ENCODE data around the gene RNASEH2A. TPM values are rescaled to one million over a fixed set of nuclear protein-coding genes. Genes with fewer than 3 reads are reported as not detected.
"Not testable (repeated sequence)": the region's sequence is repeated elsewhere in the genome, so short reads cannot be mapped to it uniquely, and the experiment has no call there.

RNASEH2A gene
- total RNA-seq, 1 donor from 2014 or later: 62.7 TPM

- no peak for DNase-seq (ENCODE audit: low read depth)
- no peak overlapping the region for H3K4me3 ChIP-seq (ENCODE audit: low read depth, low read length)
- no peak for TF ChIP-seq CTCF (conservative IDR thresholded peaks at IDR 0.05; ENCODE audit: low read depth, low read length)
These were observed 32.7 kb downstream of the RNASEH2A start for GRCh38 chr19:12838886-12839756.

GRCh38 chr19:12840091-12841079 lies 34.0 kb downstream of the RNASEH2A start:
- peak; percentile 20 for DNase-seq (ENCODE audit: low read depth)
- peak overlapping the region; percentile 40 for H3K4me3 ChIP-seq (ENCODE audit: low read depth, low read length)
- no peak for TF ChIP-seq CTCF (conservative IDR thresholded peaks at IDR 0.05; ENCODE audit: low read depth, low read length)

- TF ChIP-seq CTCF (conservative IDR thresholded peaks at IDR 0.05; ENCODE audit: low read depth, low read length): no peak
- no peak for DNase-seq (ENCODE audit: low read depth)
- H3K4me3 ChIP-seq (ENCODE audit: low read depth, low read length): peak overlapping the region; percentile 40
These were observed 34.7 kb downstream of the RNASEH2A start for GRCh38 chr19:12841094-12841493.

GRCh38 chr19:12842511-12842910 lies 36.1 kb downstream of the RNASEH2A start:
- no peak for DNase-seq (ENCODE audit: low read depth)
- no peak for TF ChIP-seq CTCF (conservative IDR thresholded peaks at IDR 0.05; ENCODE audit: low read depth, low read length)
- H3K4me3 ChIP-seq (ENCODE audit: low read depth, low read length): no peak overlapping the region

- H3K4me3 ChIP-seq (ENCODE audit: low read depth, low read length): no peak overlapping the region
- TF ChIP-seq CTCF (conservative IDR thresholded peaks at IDR 0.05; ENCODE audit: low read depth, low read length): no peak
- DNase-seq (ENCODE audit: low read depth): no peak
These were observed 36.9 kb downstream of the RNASEH2A start for GRCh38 chr19:12843328-12843727.

GRCh38 chr19:12843999-12844732 lies 37.8 kb downstream of the RNASEH2A start:
- DNase-seq (ENCODE audit: low read depth): no peak
- no peak for TF ChIP-seq CTCF (conservative IDR thresholded peaks at IDR 0.05; ENCODE audit: low read depth, low read length)
- H3K4me3 ChIP-seq (ENCODE audit: low read depth, low read length): no peak overlapping the region

GRCh38 chr19:12846613-12847012 lies 40.2 kb downstream of the RNASEH2A start:
- not testable (repeated sequence) for H3K4me3 ChIP-seq (ENCODE audit: low read depth, low read length); DNase-seq (ENCODE audit: low read depth)
